SJSA1 (cell line): ENCODE data around the gene RAB19. TPM values are rescaled to one million over a fixed set of nuclear protein-coding genes. Genes with fewer than 3 reads are reported as not detected.
"Not testable (repeated sequence)": the region's sequence is repeated elsewhere in the genome, so short reads cannot be mapped to it uniquely, and the experiment has no call there.

Experiments
- DNase-seq, 2 experiments: peaks; one replicate each; pipeline ENCODE4 v3.0.0-alpha.2; 2015 to 2020; ENCODE audit warnings: low spot score in 2 of 2, low read depth in 1 of 2
- H3K27ac ChIP-seq: fragments of 250-450 bp; sonication (Bioruptor Pico); 2 replicates; pipeline ENCODE4 v1.5.1; 2020; ENCODE audit warnings: mild to moderate bottlenecking, moderate library complexity
- H3K27me3 ChIP-seq: fragments of 250-450 bp; sonication (Bioruptor Pico); replicated peaks from 2 replicates; pipeline ENCODE4 v1.5.1; 2020; ENCODE audit warnings: mild to moderate bottlenecking, moderate library complexity
- H3K36me3 ChIP-seq: fragments of 250-450 bp; sonication (Bioruptor Pico); 2 replicates; pipeline ENCODE4 v1.5.1; 2020; ENCODE audit warnings: mild to moderate bottlenecking
- H3K4me1 ChIP-seq: fragments of 250-450 bp; sonication (Bioruptor Pico); replicated peaks from 2 replicates; pipeline ENCODE4 v1.6.1; 2021; ENCODE audit warnings: mild to moderate bottlenecking
- H3K4me3 ChIP-seq: fragments of 250-450 bp; sonication (Bioruptor Pico); 2 replicates; pipeline ENCODE4 v1.5.1; 2020; ENCODE audit warnings: mild to moderate bottlenecking
- H3K9me3 ChIP-seq: fragments of 250-450 bp; sonication (Bioruptor Pico); replicated peaks from 2 replicates; pipeline ENCODE4 v1.5.1; 2020; ENCODE audit warnings: mild to moderate bottlenecking
- total RNA-seq: library from RNA; depleted of rRNA; stranded (reverse); fragments of >200 nt; shearing (Covaris generic); gene quantifications from 2 replicates; pipeline ENCODE4 v1.2.3, GENCODE V29; 2014

RAB19 gene
- total RNA-seq, 1 experiment from 2014 or later: not detected

- no peaks in the 10 kb centered on the region for H3K36me3 ChIP-seq
- no peaks in the 10 kb centered on the region for H3K9me3 ChIP-seq
- H3K27me3 ChIP-seq: no peaks in the 10 kb centered on the region
- H3K27ac ChIP-seq: no peak overlapping the region
- H3K4me3 ChIP-seq: no peak overlapping the region
- H3K4me1 ChIP-seq: peaks cover 5% of the 10 kb centered on the region
- no peak for DNase-seq
These were observed 13.8 kb upstream of the RAB19 start for GRCh38 chr7:140390034-140390433.

- DNase-seq: no peak
- Histone ChIP-seq H3K4me1 (no peaks in the 10 kb centered on the region; the same call in 1 of the 2 replicates), H3K4me3 (no peak overlapping the region), H3K27me3 (no peaks in the 10 kb centered on the region), H3K9me3 (no peaks in the 10 kb centered on the region), H3K36me3 (no peaks in the 10 kb centered on the region), H3K27ac (no peak overlapping the region)
These were observed 13.2 kb upstream of the RAB19 start for GRCh38 chr7:140390466-140391190.

- no peak for DNase-seq
- Histone ChIP-seq H3K36me3 (no peaks in the 10 kb centered on the region), H3K4me1 (peaks cover 7% of the 10 kb centered on the region), H3K4me3 (no peak overlapping the region), H3K9me3 (no peaks in the 10 kb centered on the region), H3K27ac (no peak overlapping the region), H3K27me3 (no peaks in the 10 kb centered on the region)
These were observed 12.2 kb upstream of the RAB19 start for GRCh38 chr7:140391634-140392033.

- no peak for DNase-seq
- Histone ChIP-seq H3K4me3 (no peak overlapping the region), H3K36me3 (0 out of 2 replicates have a peak, but pooled peaks cover 5% of the 10 kb centered on the region), H3K27ac (no peak overlapping the region), H3K9me3 (no peaks in the 10 kb centered on the region), H3K27me3 (no peaks in the 10 kb centered on the region), H3K4me1 (peaks cover 14% of the 10 kb centered on the region)
These were observed 10.0 kb upstream of the RAB19 start for GRCh38 chr7:140393756-140394306.

GRCh38 chr7:140397784-140398750 is 5.8 kb upstream of the RAB19 start, which contains the start of gene SLC37A3:
TSS of gene SLC37A3 (minus strand) at chr7:140398530. CDS start at chr7:140382526, 16,004 bp downstream.
- Histone ChIP-seq H3K36me3 (0 out of 2 replicates have a peak, but pooled peaks cover 5% of the 10 kb centered on the region), H3K27me3 (0 out of 2 replicates have a peak, but pooled peaks cover 2% of the 10 kb centered on the region), H3K4me3 (peak within 1 kb of the TSS; percentile 79), H3K9me3 (no peaks in the 10 kb centered on the region), H3K27ac (peak within 1 kb of the TSS; percentile 83), H3K4me1 (peaks cover 14% of the 10 kb centered on the region)
- DNase-seq: peak; percentile 64 to 79

- no peak for DNase-seq
- H3K36me3 ChIP-seq: 0 out of 2 replicates have a peak, but pooled peaks cover 5% of the 10 kb centered on the region
These were observed 5.0 kb upstream of the RAB19 start for GRCh38 chr7:140398821-140399220.

GRCh38 chr7:140400381-140400780 is 3.5 kb upstream of the RAB19 start:
- no peaks in the 10 kb centered on the region for H3K9me3 ChIP-seq
- no peak overlapping the region for H3K27ac ChIP-seq
- 0 out of 2 replicates have a peak, but pooled peaks cover 2% of the 10 kb centered on the region for H3K27me3 ChIP-seq
- H3K4me1 ChIP-seq: peaks cover 14% of the 10 kb centered on the region
- 0 out of 2 replicates have a peak, but pooled peaks cover 5% of the 10 kb centered on the region for H3K36me3 ChIP-seq
- no peak for DNase-seq
- H3K4me3 ChIP-seq: no peak overlapping the region

More at GRCh38 chr7:140398821-140399220, 5.0 kb upstream of the RAB19 start:
- Histone ChIP-seq H3K4me1 (peaks cover 14% of the 10 kb centered on the region), H3K4me3 (no peak overlapping the region; the same call in 1 of the 2 replicates), H3K9me3 (no peaks in the 10 kb centered on the region), H3K27ac (no peak overlapping the region), H3K27me3 (0 out of 2 replicates have a peak, but pooled peaks cover 2% of the 10 kb centered on the region)

- DNase-seq: no peak
- Histone ChIP-seq H3K4me3 (no peak overlapping the region), H3K9me3 (no peaks in the 10 kb centered on the region), H3K4me1 (0 out of 2 replicates have a peak, but pooled peaks cover 2% of the 10 kb centered on the region), H3K27ac (no peak overlapping the region), H3K36me3 (0 out of 2 replicates have a peak, but pooled peaks cover 5% of the 10 kb centered on the region), H3K27me3 (0 out of 2 replicates have a peak, but pooled peaks cover 2% of the 10 kb centered on the region)
These were observed 1.6 kb upstream of the RAB19 start for GRCh38 chr7:140402178-140402835.

GRCh38 chr7:140404565-140405065 is 757 bp downstream of the RAB19 start:
- H3K27ac ChIP-seq: no peak overlapping the region
- no peak for DNase-seq

GRCh38 chr7:140415361-140415760 is 11.5 kb downstream of the RAB19 start:
- Histone ChIP-seq H3K27ac (no peak overlapping the region), H3K4me3 (no peak overlapping the region), H3K9me3 (no peaks in the 10 kb centered on the region), H3K36me3 (no peaks in the 10 kb centered on the region), H3K4me1 (no peaks in the 10 kb centered on the region), H3K27me3 (0 out of 2 replicates have a peak, but pooled peaks cover 3% of the 10 kb centered on the region)
- no peak for DNase-seq

More at GRCh38 chr7:140404565-140405065, 757 bp downstream of the RAB19 start:
- Histone ChIP-seq H3K27me3 (0 out of 2 replicates have a peak, but pooled peaks cover 2% of the 10 kb centered on the region), H3K4me3 (no peak overlapping the region), H3K4me1 (no peaks in the 10 kb centered on the region), H3K9me3 (no peaks in the 10 kb centered on the region), H3K36me3 (no peaks in the 10 kb centered on the region)

- not testable (repeated sequence) for DNase-seq, H3K9me3 ChIP-seq, H3K36me3 ChIP-seq, H3K27ac ChIP-seq, H3K4me3 ChIP-seq, H3K27me3 ChIP-seq, H3K4me1 ChIP-seq
These were observed 12.0 kb downstream of the RAB19 start for GRCh38 chr7:140415816-140416215.

- Histone ChIP-seq H3K4me3 (no peak overlapping the region), H3K27ac (no peak overlapping the region), H3K36me3 (no peaks in the 10 kb centered on the region), H3K9me3 (no peaks in the 10 kb centered on the region), H3K27me3 (0 out of 2 replicates have a peak, but pooled peaks cover 3% of the 10 kb centered on the region), H3K4me1 (no peaks in the 10 kb centered on the region)
- no peak for DNase-seq
These were observed 12.7 kb downstream of the RAB19 start for GRCh38 chr7:140416560-140416959.
